SK-N-SH treated with all-trans-retinoic acid at 6 μM for 48 hours (cell line): ENCODE data around the gene PPOX.

Experiments used
- ATAC-seq: fragments of 200-7000 bp; cut with Tn5 transposase; 3 replicates; pipeline ENCODE4 v1.9.1; 2020; ENCODE audit warnings: mild to moderate bottlenecking, moderate library complexity
- CREB5 ChIP-seq: fragments of 250-450 bp; sonication (Bioruptor Pico); IDR thresholded peaks from 2 replicates; pipeline ENCODE4 v1.5.1; 2020; ENCODE audit warnings: low read depth, mild to moderate bottlenecking, moderate library complexity
- CSRNP3 ChIP-seq: fragments of 250-450 bp; sonication (Bioruptor Pico); IDR thresholded peaks from 2 replicates; pipeline ENCODE4 v1.5.1; 2021; ENCODE audit warnings: mild to moderate bottlenecking, moderate library complexity
- GLIS3 ChIP-seq: fragments of 250-450 bp; sonication (Bioruptor Pico); IDR thresholded peaks from 2 replicates; pipeline ENCODE4 v1.5.0; 2020; ENCODE audit warnings: mild to moderate bottlenecking, moderate library complexity
- PATZ1 ChIP-seq: fragments of 250-450 bp; sonication (Bioruptor Pico); IDR thresholded peaks from 2 replicates; pipeline ENCODE4 v1.8.0; 2020; ENCODE audit warnings: mild to moderate bottlenecking, moderate library complexity, borderline replicate concordance
- POU6F1 ChIP-seq: fragments of 250-450 bp; sonication (Bioruptor Pico); IDR thresholded peaks from 2 replicates; pipeline ENCODE4 v1.8.0; 2021; ENCODE audit warnings: low read depth, mild to moderate bottlenecking, moderate library complexity, borderline replicate concordance
- SNAI2 ChIP-seq: fragments of 250-450 bp; sonication (Bioruptor Pico); IDR thresholded peaks from 2 replicates; pipeline ENCODE4 v1.5.0; 2020; ENCODE audit warnings: mild to moderate bottlenecking, moderate library complexity
- TCF4 ChIP-seq: fragments of 250-450 bp; sonication (Bioruptor Pico); IDR thresholded peaks from 2 replicates; pipeline ENCODE4 v1.8.0; 2021; ENCODE audit warnings: mild to moderate bottlenecking, moderate library complexity, borderline replicate concordance
- TOX ChIP-seq: fragments of 250-450 bp; sonication (Bioruptor Pico); IDR thresholded peaks from 2 replicates; pipeline ENCODE4 v1.8.0; 2021; ENCODE audit warnings: mild to moderate bottlenecking, moderate library complexity, borderline replicate concordance
- TSHZ2 ChIP-seq: fragments of 250-450 bp; sonication (Bioruptor Pico); IDR thresholded peaks from 2 replicates; pipeline ENCODE4 v1.5.0; 2020; ENCODE audit warnings: mild to moderate bottlenecking, moderate library complexity

PPOX gene

GRCh38 chr1:161220002-161220401 lies 53.8 kb downstream of the PPOX start:
- no peak for ATAC-seq
- TF ChIP-seq POU6F1 (CRISPR knock-in tag) (no peak), TSHZ2 (no peak), GLIS3 (CRISPR knock-in tag) (no peak), TOX (CRISPR knock-in tag) (no peak), CREB5 (no peak), TCF4 (no peak), PATZ1 (no peak), SNAI2 (CRISPR knock-in tag) (no peak), CSRNP3 (CRISPR knock-in tag) (no peak)
